Retinal pigment epithelial cell (primary cell): ENCODE measurements around the gene PHKA2.

Experiments used
- DNase-seq: peaks from one replicate; pipeline ENCODE4 v3.0.0-alpha.2; 2010; ENCODE audit warnings: low read depth
- H3K4me3 ChIP-seq: 2 replicates; pipeline ENCODE4 v1.5.1; 2011; ENCODE audit warnings: mild to moderate bottlenecking, low read length, control low read depth, moderate library complexity
- CTCF ChIP-seq: conservative IDR thresholded peaks from 2 replicates; pipeline ENCODE4 v1.5.1; 2011; ENCODE audit warnings: low read depth, low read length, control low read depth, inconsistent platforms

PHKA2 gene

GRCh38 chrX:18887177-18887824, 96.6 kb downstream of the PHKA2 start:
- no peak for DNase-seq

GRCh38 chrX:18886344-18887161, 97.4 kb downstream of the PHKA2 start:
- TF ChIP-seq CTCF = peak; percentile 67
- peak overlapping the region; percentile 31 for H3K4me3 ChIP-seq
- DNase-seq = peak; percentile 22

More at GRCh38 chrX:18887177-18887824, 96.6 kb downstream of the PHKA2 start:
- no peak for TF ChIP-seq CTCF
- no peak overlapping the region for H3K4me3 ChIP-seq

DNA sequence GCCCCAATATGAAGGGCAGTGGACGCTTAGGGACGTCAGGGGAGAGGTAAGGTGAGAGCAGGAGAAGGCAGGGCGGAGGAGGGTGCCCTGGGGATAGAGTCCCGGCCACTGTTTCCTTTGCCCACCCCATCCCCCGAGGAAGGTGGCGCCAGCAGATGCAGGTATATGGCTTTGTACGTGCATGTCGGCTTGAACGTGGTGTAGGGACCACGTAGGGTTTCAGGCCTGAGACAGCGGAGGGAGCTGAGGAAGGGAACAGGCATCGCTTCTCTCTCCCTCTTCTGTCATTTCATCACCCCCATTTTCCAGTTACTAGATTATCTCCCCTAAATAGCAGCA, 97.9 kb downstream of the PHKA2 start:
- TF ChIP-seq CTCF = no peak
- H3K4me3 ChIP-seq = peak overlapping the region; percentile 31
- DNase-seq = no peak

DNA sequence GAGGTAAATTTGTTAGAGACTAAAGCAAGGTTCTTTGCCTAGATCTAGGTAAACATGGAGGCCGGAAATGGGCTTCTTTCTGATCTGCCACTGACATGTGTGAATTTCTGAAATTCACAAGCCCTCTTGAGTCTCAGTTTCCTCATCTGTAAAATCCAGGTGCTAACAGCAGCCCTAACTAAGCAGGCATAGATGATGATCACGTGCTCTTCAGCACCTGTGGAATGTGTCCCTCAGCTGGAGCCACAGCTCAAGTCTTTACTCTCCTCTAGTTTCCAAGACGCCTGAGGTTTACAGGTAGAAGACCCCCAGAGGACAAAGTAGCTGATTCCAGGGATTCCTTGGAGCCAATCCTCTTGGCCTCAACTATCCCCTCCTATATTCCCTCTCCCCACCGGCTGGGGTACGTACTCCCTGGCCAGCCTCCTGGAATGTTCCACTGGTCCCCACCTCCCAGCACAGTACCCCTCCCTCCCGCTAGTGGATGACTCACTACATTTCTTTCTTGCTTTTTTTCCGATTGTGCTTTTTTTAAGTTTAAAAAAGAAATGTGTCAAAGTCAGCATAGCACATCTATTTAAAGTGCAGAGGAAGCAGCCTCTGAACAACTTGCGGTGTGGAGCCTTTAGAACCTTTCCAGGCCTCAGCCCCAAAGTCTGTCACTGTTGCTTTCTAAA, 98.4 kb downstream of the PHKA2 start:
- TF ChIP-seq CTCF = no peak
- no peak for DNase-seq
- peak overlapping the region; percentile 31 for H3K4me3 ChIP-seq

DNA sequence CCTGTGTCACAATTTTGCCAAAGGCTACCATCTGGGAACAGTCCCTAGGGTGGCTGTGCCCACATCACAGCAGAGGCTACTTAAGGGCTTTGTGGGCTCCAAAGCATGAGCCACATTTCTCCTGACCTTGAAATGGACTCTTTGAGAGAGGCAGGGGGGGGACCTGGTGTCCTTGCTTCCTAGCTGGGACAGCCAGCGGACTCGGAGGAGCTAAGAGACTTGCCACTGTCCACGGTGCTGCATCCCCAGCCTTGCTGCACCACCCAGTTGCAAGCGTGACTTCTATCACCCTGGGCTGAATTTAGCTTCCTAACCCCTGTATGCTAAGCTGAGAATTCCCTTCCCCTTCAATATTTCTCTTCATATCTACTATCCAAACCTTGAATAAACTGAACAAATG, 99.0 kb downstream of the PHKA2 start:
- no peak for DNase-seq
- no peak overlapping the region for H3K4me3 ChIP-seq
- TF ChIP-seq CTCF = no peak

GRCh38 chrX:18883961-18884765, 99.8 kb downstream of the PHKA2 start:
- no peak for TF ChIP-seq CTCF
- DNase-seq = no peak
- no peak overlapping the region for H3K4me3 ChIP-seq
